ENCODE data around the gene ADAMTSL1.

Gene ADAMTSL1

GRCh38 chr9:18936094-18936871 is 462.3 kb downstream of the ADAMTSL1 start:
- H3K4me2 ChIP-seq: no peak overlapping the region
- no peaks in the 10 kb centered on the region for H3K4me1 ChIP-seq (ENCODE audit: low read depth, poor library complexity, severe bottlenecking)
- no peaks in the 10 kb centered on the region for H3K27me3 ChIP-seq (ENCODE audit: insufficient read depth, low read depth)
- no peak overlapping the region for H3K9ac ChIP-seq
- H3K27ac ChIP-seq: no peak overlapping the region
- no peak overlapping the region for H2AFZ ChIP-seq (ENCODE audit: low read depth)
- H3K36me3 ChIP-seq (ENCODE audit: insufficient read depth): no peaks in the 10 kb centered on the region
- no peak overlapping the region for H3K4me3 ChIP-seq (IDR thresholded peaks at IDR 0.05; ENCODE audit: insufficient read depth, low read depth, low read length)
- H4K20me1 ChIP-seq (ENCODE audit: insufficient read depth): no peaks in the 10 kb centered on the region
- H3K79me2 ChIP-seq (ENCODE audit: insufficient read depth, low read depth): no peaks in the 10 kb centered on the region
- TF ChIP-seq CTCF (conservative IDR thresholded peaks at IDR 0.05; ENCODE audit: low read depth, low read length): no peak

GRCh38 chr9:18939943-18940342 is 466.0 kb downstream of the ADAMTSL1 start:
- Histone ChIP-seq H3K9ac (no peak overlapping the region), H4K20me1 (ENCODE audit: insufficient read depth) (no peaks in the 10 kb centered on the region), H3K27ac (no peak overlapping the region), H3K4me2 (no peak overlapping the region), H3K36me3 (ENCODE audit: insufficient read depth) (no peaks in the 10 kb centered on the region), H3K4me3 (IDR thresholded peaks at IDR 0.05; ENCODE audit: insufficient read depth, low read depth, low read length) (no peak overlapping the region), H2AFZ (ENCODE audit: low read depth) (no peak overlapping the region), H3K4me1 (ENCODE audit: low read depth, poor library complexity, severe bottlenecking) (no peaks in the 10 kb centered on the region), H3K27me3 (ENCODE audit: insufficient read depth, low read depth) (no peaks in the 10 kb centered on the region), H3K79me2 (ENCODE audit: insufficient read depth, low read depth) (no peaks in the 10 kb centered on the region)
- no peak for TF ChIP-seq CTCF (conservative IDR thresholded peaks at IDR 0.05; ENCODE audit: low read depth, low read length)

- H3K4me1 ChIP-seq (ENCODE audit: low read depth, poor library complexity, severe bottlenecking): no peaks in the 10 kb centered on the region
- no peak for TF ChIP-seq CTCF (conservative IDR thresholded peaks at IDR 0.05; ENCODE audit: low read depth, low read length)
- no peak overlapping the region for H3K9ac ChIP-seq
- no peak overlapping the region for H3K27ac ChIP-seq
- no peak overlapping the region for H3K4me2 ChIP-seq
- H3K4me3 ChIP-seq (IDR thresholded peaks at IDR 0.05; ENCODE audit: insufficient read depth, low read depth, low read length): no peak overlapping the region
- H3K27me3 ChIP-seq (ENCODE audit: insufficient read depth, low read depth): no peaks in the 10 kb centered on the region
- no peaks in the 10 kb centered on the region for H3K79me2 ChIP-seq (ENCODE audit: insufficient read depth, low read depth)
- no peak overlapping the region for H2AFZ ChIP-seq (ENCODE audit: low read depth)
- H3K36me3 ChIP-seq (ENCODE audit: insufficient read depth): no peaks in the 10 kb centered on the region
- H4K20me1 ChIP-seq (ENCODE audit: insufficient read depth): no peaks in the 10 kb centered on the region
Measured at GRCh38 chr9:18941060-18941740, 467.2 kb downstream of the ADAMTSL1 start.

- TF ChIP-seq CTCF (conservative IDR thresholded peaks at IDR 0.05; ENCODE audit: low read depth, low read length): no peak
- no peak overlapping the region for H3K4me2 ChIP-seq
- no peak overlapping the region for H2AFZ ChIP-seq (ENCODE audit: low read depth)
Measured at GRCh38 chr9:18942801-18943200, 468.8 kb downstream of the ADAMTSL1 start.

More at GRCh38 chr9:18942801-18943200, 468.8 kb downstream of the ADAMTSL1 start:
- Histone ChIP-seq H3K79me2 (ENCODE audit: insufficient read depth, low read depth) (no peaks in the 10 kb centered on the region), H3K27me3 (ENCODE audit: insufficient read depth, low read depth) (no peaks in the 10 kb centered on the region), H4K20me1 (ENCODE audit: insufficient read depth) (no peaks in the 10 kb centered on the region), H3K4me3 (IDR thresholded peaks at IDR 0.05; ENCODE audit: insufficient read depth, low read depth, low read length) (no peak overlapping the region), H3K27ac (no peak overlapping the region), H3K9ac (no peak overlapping the region), H3K4me1 (ENCODE audit: low read depth, poor library complexity, severe bottlenecking) (no peaks in the 10 kb centered on the region), H3K36me3 (ENCODE audit: insufficient read depth) (no peaks in the 10 kb centered on the region)

Measured in KMS-11 (cell line).